ENCODE results near the gene TJP3.

TJP3 gene

GRCh38 chr19:3690551-3691371 is 17.4 kb upstream of the TJP3 start:
- FAIRE-seq, result no peak

GRCh38 chr19:3691372-3691716 is 16.8 kb upstream of the TJP3 start:
- no peak for FAIRE-seq

GRCh38 chr19:3691726-3692125 is 16.5 kb upstream of the TJP3 start:
- FAIRE-seq, result no peak

- no peak for FAIRE-seq
Observed at GRCh38 chr19:3692141-3693024, 15.8 kb upstream of the TJP3 start.

GRCh38 chr19:3693025-3693925 is 14.9 kb upstream of the TJP3 start:
- no peak for FAIRE-seq

GRCh38 chr19:3694361-3695123 is 13.6 kb upstream of the TJP3 start:
- no peak for FAIRE-seq

- FAIRE-seq, result no peak
Observed at GRCh38 chr19:3695124-3695733, 13.0 kb upstream of the TJP3 start.

- no peak for FAIRE-seq
Observed at GRCh38 chr19:3695986-3696659, 12.1 kb upstream of the TJP3 start.

- FAIRE-seq, result no peak
Observed at GRCh38 chr19:3696660-3696995, 11.6 kb upstream of the TJP3 start.

- FAIRE-seq, result no peak
Observed at GRCh38 chr19:3697094-3697493, 11.1 kb upstream of the TJP3 start.

GRCh38 chr19:3697671-3698385 is 10.4 kb upstream of the TJP3 start:
- FAIRE-seq, result no peak

- FAIRE-seq, result no peak
Observed at GRCh38 chr19:3698386-3698950, 9.7 kb upstream of the TJP3 start.

- no peak for FAIRE-seq
Observed at GRCh38 chr19:3698974-3699740, 9.0 kb upstream of the TJP3 start.

- FAIRE-seq, result no peak
Observed at GRCh38 chr19:3699741-3700241, 8.4 kb upstream of the TJP3 start.

- FAIRE-seq, result no peak
Observed at GRCh38 chr19:3700242-3701032, 7.7 kb upstream of the TJP3 start, which contains the start of gene PIP5K1C. PIP5K1C (minus strand) TSS chr19:3700468; CDS start chr19:3700390, 78 bp downstream.

GRCh38 chr19:3701200-3701599 is 7.0 kb upstream of the TJP3 start:
- FAIRE-seq, result no peak

- FAIRE-seq, result no peak
Observed at GRCh38 chr19:3707868-3708206, 347 bp upstream of the TJP3 start.

GRCh38 chr19:3710265-3710812 is 2.2 kb downstream of the TJP3 start:
- no peak for FAIRE-seq
